Measurements from ENCODE around the gene SDK1.

Gene SDK1

GRCh38 chr7:3549601-3550000, 248.5 kb downstream of the SDK1 start:
- H3K4me3 Mint-ChIP-seq: no peak overlapping the region
- H3K4me1 Mint-ChIP-seq (ENCODE audit: low read depth): peaks cover 5% of the 10 kb centered on the region
- DNase-seq: no peak
- no peaks in the 10 kb centered on the region for H3K36me3 Mint-ChIP-seq (ENCODE audit: low read depth)
- H3K9me3 Mint-ChIP-seq: no peaks in the 10 kb centered on the region
- no peak overlapping the region for H3K27ac Mint-ChIP-seq
- H3K27me3 Mint-ChIP-seq: peaks cover 9% of the 10 kb centered on the region

- H3K27ac Mint-ChIP-seq: no peak overlapping the region
- no peaks in the 10 kb centered on the region for H3K36me3 Mint-ChIP-seq (ENCODE audit: low read depth)
- H3K9me3 Mint-ChIP-seq: no peaks in the 10 kb centered on the region
- H3K4me3 Mint-ChIP-seq: no peak overlapping the region
- H3K4me1 Mint-ChIP-seq (ENCODE audit: low read depth): peaks cover 5% of the 10 kb centered on the region
- no peak for DNase-seq
- H3K27me3 Mint-ChIP-seq: peaks cover 9% of the 10 kb centered on the region
Observed at GRCh38 chr7:3551536-3551935, 250.5 kb downstream of the SDK1 start.

DNA sequence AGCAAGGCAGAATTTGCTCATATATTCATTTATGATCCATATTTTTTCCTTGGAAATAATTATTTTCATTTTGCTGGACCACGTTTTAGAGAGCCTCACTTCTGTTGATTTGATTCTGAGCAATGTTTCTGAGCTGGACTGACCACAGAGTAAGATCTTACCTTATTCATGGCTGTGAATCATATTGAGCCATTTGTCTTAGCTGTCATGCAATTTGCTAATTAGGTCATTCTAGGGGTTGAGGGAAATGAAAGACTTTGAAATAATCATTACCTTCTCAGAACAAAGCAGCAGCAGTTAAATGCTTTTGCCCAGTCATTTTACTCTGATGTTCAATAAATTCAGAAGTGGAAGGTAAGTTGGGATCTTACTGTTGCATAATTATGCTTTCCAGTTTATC, 251.4 kb downstream of the SDK1 start:
- DNase-seq: no peak
- peaks cover 9% of the 10 kb centered on the region for H3K27me3 Mint-ChIP-seq

GRCh38 chr7:3558400-3558799, 257.3 kb downstream of the SDK1 start:
- H3K27ac Mint-ChIP-seq: no peak overlapping the region
- no peaks in the 10 kb centered on the region for H3K27me3 Mint-ChIP-seq
- H3K4me1 Mint-ChIP-seq (ENCODE audit: low read depth): peaks cover 6% of the 10 kb centered on the region
- H3K36me3 Mint-ChIP-seq (ENCODE audit: low read depth): no peaks in the 10 kb centered on the region
- DNase-seq: no peak
- no peak overlapping the region for H3K4me3 Mint-ChIP-seq
- no peaks in the 10 kb centered on the region for H3K9me3 Mint-ChIP-seq

More for the DNA sequence above, 251.4 kb downstream of the SDK1 start:
- H3K4me3 Mint-ChIP-seq: no peak overlapping the region
- H3K9me3 Mint-ChIP-seq: no peaks in the 10 kb centered on the region
- H3K36me3 Mint-ChIP-seq (ENCODE audit: low read depth): no peaks in the 10 kb centered on the region
- no peak overlapping the region for H3K27ac Mint-ChIP-seq
- peaks cover 5% of the 10 kb centered on the region for H3K4me1 Mint-ChIP-seq (ENCODE audit: low read depth)

GRCh38 chr7:3559278-3559677, 258.2 kb downstream of the SDK1 start:
- Mint-ChIP-seq H3K4me1 (ENCODE audit: low read depth) (peaks cover 10% of the 10 kb centered on the region), H3K4me3 (no peak overlapping the region), H3K27me3 (no peaks in the 10 kb centered on the region)

GRCh38 chr7:3560495-3560894, 259.4 kb downstream of the SDK1 start:
- Mint-ChIP-seq H3K36me3 (ENCODE audit: low read depth) (no peaks in the 10 kb centered on the region), H3K27ac (no peak overlapping the region), H3K9me3 (no peaks in the 10 kb centered on the region), H3K27me3 (no peaks in the 10 kb centered on the region), H3K4me1 (ENCODE audit: low read depth) (peaks cover 17% of the 10 kb centered on the region), H3K4me3 (no peak overlapping the region)
- no peak for DNase-seq

More at GRCh38 chr7:3559278-3559677, 258.2 kb downstream of the SDK1 start:
- H3K9me3 Mint-ChIP-seq: no peaks in the 10 kb centered on the region
- H3K36me3 Mint-ChIP-seq (ENCODE audit: low read depth): no peaks in the 10 kb centered on the region
- no peak overlapping the region for H3K27ac Mint-ChIP-seq
- DNase-seq: no peak

DNA sequence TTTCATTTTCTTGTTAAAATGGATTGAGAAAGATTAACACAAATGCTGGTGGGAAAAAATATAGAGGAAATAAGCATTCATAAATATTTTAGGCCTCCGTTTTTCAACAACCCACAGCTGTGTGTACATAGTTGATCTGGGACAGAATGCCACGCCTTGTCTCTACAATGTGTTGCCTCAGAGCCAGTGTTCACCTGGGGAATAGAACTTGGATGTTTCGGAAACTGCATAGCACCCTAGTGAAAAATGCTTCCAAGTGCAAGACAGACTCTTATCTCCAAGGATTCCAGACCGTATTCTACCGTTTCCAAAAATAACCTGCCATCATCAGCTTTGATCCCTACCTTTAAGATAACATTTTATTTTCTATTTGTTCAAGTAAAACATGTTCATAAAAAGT, 260.9 kb downstream of the SDK1 start:
- Mint-ChIP-seq H3K27me3 (no peaks in the 10 kb centered on the region), H3K4me1 (ENCODE audit: low read depth) (peaks cover 17% of the 10 kb centered on the region), H3K4me3 (no peak overlapping the region), H3K36me3 (ENCODE audit: low read depth) (no peaks in the 10 kb centered on the region), H3K27ac (no peak overlapping the region), H3K9me3 (no peaks in the 10 kb centered on the region)
- DNase-seq: no peak

DNA sequence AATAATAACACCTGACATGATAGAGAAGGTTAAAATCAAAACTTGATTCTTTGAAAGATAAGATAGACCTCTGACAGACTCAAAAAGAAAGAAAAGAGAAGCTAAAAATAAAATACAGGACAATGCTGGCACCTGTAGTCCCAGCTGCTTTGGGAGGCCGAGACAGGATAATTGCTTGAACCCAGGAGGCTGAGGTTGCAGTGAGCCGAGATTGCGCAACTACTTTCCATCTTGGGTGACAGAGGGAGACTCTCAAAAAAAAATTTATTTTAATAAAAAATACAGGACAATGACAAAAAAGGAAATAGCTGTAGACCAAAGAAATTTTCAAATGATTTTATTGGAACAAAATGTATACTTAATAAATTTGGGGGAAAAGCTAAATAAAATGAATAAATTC, 263.2 kb downstream of the SDK1 start:
- DNase-seq: no peak
- no peak overlapping the region for H3K4me3 Mint-ChIP-seq
- H3K27ac Mint-ChIP-seq: no peak overlapping the region

DNA sequence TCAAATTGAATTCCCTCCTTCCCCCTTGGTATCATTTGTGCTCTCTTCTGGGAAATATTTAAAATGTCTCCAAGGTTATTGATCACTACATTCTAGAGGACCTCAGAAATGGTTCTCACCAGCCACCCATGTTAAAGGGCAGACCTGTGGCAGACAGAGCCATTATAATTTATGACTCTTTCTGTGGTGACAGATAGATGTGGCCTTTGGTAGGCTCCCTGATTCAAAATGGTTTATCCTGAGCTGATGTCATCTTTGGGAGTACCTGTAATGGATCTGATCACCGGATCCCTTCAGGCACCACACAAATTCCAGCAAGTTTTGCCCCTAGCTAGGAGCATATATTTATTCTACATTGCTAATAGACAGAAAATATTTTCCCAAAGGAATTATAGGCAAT, 267.5 kb downstream of the SDK1 start:
- DNase-seq: no peak
- Mint-ChIP-seq H3K4me1 (ENCODE audit: low read depth) (peaks cover 11% of the 10 kb centered on the region), H3K9me3 (no peaks in the 10 kb centered on the region), H3K27me3 (peaks cover 3% of the 10 kb centered on the region), H3K36me3 (ENCODE audit: low read depth) (no peaks in the 10 kb centered on the region), H3K27ac (no peak overlapping the region), H3K4me3 (no peak overlapping the region)

More for the DNA sequence above, 263.2 kb downstream of the SDK1 start:
- peaks cover 15% of the 10 kb centered on the region for H3K4me1 Mint-ChIP-seq (ENCODE audit: low read depth)
- H3K27me3 Mint-ChIP-seq: no peaks in the 10 kb centered on the region
- no peaks in the 10 kb centered on the region for H3K36me3 Mint-ChIP-seq (ENCODE audit: low read depth)
- H3K9me3 Mint-ChIP-seq: no peaks in the 10 kb centered on the region

- DNase-seq: no peak
- H3K27me3 Mint-ChIP-seq: peaks cover 6% of the 10 kb centered on the region
- no peaks in the 10 kb centered on the region for H3K36me3 Mint-ChIP-seq (ENCODE audit: low read depth)
- peaks cover 6% of the 10 kb centered on the region for H3K4me1 Mint-ChIP-seq (ENCODE audit: low read depth)
- no peaks in the 10 kb centered on the region for H3K9me3 Mint-ChIP-seq
- no peak overlapping the region for H3K4me3 Mint-ChIP-seq
- no peak overlapping the region for H3K27ac Mint-ChIP-seq
Observed at GRCh38 chr7:3569643-3570042, 268.6 kb downstream of the SDK1 start.

- DNase-seq: no peak
- H3K4me1 Mint-ChIP-seq (ENCODE audit: low read depth): no peaks in the 10 kb centered on the region
- H3K36me3 Mint-ChIP-seq (ENCODE audit: low read depth): no peaks in the 10 kb centered on the region
- no peak overlapping the region for H3K27ac Mint-ChIP-seq
- H3K4me3 Mint-ChIP-seq: no peak overlapping the region
- H3K9me3 Mint-ChIP-seq: peaks cover 5% of the 10 kb centered on the region
- H3K27me3 Mint-ChIP-seq: peaks cover 13% of the 10 kb centered on the region
Observed at GRCh38 chr7:3573151-3573550, 272.1 kb downstream of the SDK1 start.

DNA sequence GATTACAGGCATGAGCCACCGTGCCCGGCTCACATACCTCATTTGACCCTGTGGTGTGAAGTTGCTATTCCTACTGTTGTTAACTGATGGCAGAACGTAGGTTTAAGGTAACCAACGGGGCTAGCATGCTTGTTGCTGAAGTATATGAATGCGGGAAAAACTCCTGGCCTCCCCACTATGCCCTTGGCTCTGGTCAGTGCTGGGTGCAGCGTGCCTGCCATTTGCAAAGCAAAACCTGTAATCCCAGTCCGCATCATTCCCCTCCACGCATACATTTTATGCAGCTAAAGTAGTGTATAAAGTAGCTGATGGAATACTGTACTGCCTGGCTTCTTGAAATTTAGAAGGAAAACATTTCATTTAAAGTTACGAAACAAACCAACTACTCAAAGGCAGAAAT, 273.3 kb downstream of the SDK1 start:
- no peak for DNase-seq
- H3K9me3 Mint-ChIP-seq: peaks cover 15% of the 10 kb centered on the region
- H3K27ac Mint-ChIP-seq: no peak overlapping the region
- H3K4me1 Mint-ChIP-seq (ENCODE audit: low read depth): no peaks in the 10 kb centered on the region
- no peaks in the 10 kb centered on the region for H3K36me3 Mint-ChIP-seq (ENCODE audit: low read depth)
- no peak overlapping the region for H3K4me3 Mint-ChIP-seq
- peaks cover 13% of the 10 kb centered on the region for H3K27me3 Mint-ChIP-seq

- H3K27me3 Mint-ChIP-seq: peaks cover 13% of the 10 kb centered on the region
- no peaks in the 10 kb centered on the region for H3K4me1 Mint-ChIP-seq (ENCODE audit: low read depth)
- peaks cover 15% of the 10 kb centered on the region for H3K9me3 Mint-ChIP-seq
- no peaks in the 10 kb centered on the region for H3K36me3 Mint-ChIP-seq (ENCODE audit: low read depth)
- no peak overlapping the region for H3K4me3 Mint-ChIP-seq
- no peak overlapping the region for H3K27ac Mint-ChIP-seq
- no peak for DNase-seq
Observed at GRCh38 chr7:3575753-3576531, 274.9 kb downstream of the SDK1 start.

- no peak overlapping the region for H3K4me3 Mint-ChIP-seq
- no peaks in the 10 kb centered on the region for H3K4me1 Mint-ChIP-seq (ENCODE audit: low read depth)
- DNase-seq: no peak
- peaks cover 11% of the 10 kb centered on the region for H3K27me3 Mint-ChIP-seq
- H3K9me3 Mint-ChIP-seq: peaks cover 15% of the 10 kb centered on the region
- no peaks in the 10 kb centered on the region for H3K36me3 Mint-ChIP-seq (ENCODE audit: low read depth)
- H3K27ac Mint-ChIP-seq: no peak overlapping the region
Observed at GRCh38 chr7:3578399-3578798, 277.3 kb downstream of the SDK1 start.

GRCh38 chr7:3579638-3580219, 278.7 kb downstream of the SDK1 start:
- Mint-ChIP-seq H3K27ac (no peak overlapping the region), H3K9me3 (peaks cover 15% of the 10 kb centered on the region), H3K4me1 (ENCODE audit: low read depth) (no peaks in the 10 kb centered on the region), H3K27me3 (peaks cover 7% of the 10 kb centered on the region), H3K4me3 (no peak overlapping the region), H3K36me3 (ENCODE audit: low read depth) (no peaks in the 10 kb centered on the region)
- no peak for DNase-seq
